ENCODE data around the gene ABCC4. TPM values are rescaled to one million over a fixed set of nuclear protein-coding genes. Genes with fewer than 3 reads are reported as not detected.
A peak's percentile ranks its signal among the peaks of the same experiment; 100 is the strongest.
"Not testable (repeated sequence)": the region's sequence is repeated elsewhere in the genome, so short reads cannot be mapped to it uniquely, and the experiment has no call there.

Gene ABCC4
- total RNA-seq, 1 experiment from 2014 or later = 12.5 TPM

DNA sequence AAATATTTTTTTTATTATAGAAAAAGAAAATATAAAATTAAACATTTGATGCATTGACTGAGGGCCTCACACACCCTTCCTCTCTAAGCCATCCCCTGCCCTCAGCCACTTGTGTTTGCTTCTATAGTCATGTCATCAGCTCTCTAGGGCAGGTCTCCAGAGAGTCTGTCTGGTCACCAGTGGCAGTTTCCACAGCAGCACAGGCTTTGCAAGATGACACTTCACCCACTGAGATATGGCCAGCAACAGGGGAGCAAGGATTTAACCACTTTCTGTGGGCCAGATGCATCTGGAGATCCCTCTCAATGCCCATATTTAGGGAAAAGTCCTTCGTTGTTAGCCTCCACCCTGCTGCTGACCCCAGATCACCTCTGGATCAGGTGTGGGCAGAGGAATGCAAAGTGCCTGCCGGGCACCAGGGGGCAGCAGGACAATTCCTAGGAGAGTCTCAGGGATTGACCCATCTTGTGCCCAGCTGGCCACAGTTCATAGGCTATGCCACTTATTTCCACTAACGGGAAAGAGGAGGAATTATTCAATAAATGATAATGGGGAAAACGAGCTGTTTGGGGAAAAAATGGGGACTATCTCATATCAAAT is 4.8 kb downstream of the ABCC4 start:
- H3K9me3 Mint-ChIP-seq (ENCODE audit: low read depth, unreplicated experiment) = no peaks in the 10 kb centered on the region
- H3K4me1 Mint-ChIP-seq (ENCODE audit: low read depth, unreplicated experiment) = no peaks in the 10 kb centered on the region
- H3K36me3 Mint-ChIP-seq (ENCODE audit: insufficient read depth, unreplicated experiment) = peaks cover 7% of the 10 kb centered on the region
- CTCF ChIA-PET = interaction anchor here (0.6 to 2.3 kb wide), 3 partner anchors 41 to 84 kb away, joined by 3 to 13 read pairs (median 4); no protein-coding TSS in a partner anchor
- intact Hi-C loops (cut with micrococcal nuclease; ENCODE audit: unreplicated experiment) = no loop called here
- no peak overlapping the region for H3K4me3 Mint-ChIP-seq (ENCODE audit: low read depth, unreplicated experiment)
- no TSS peak for BruUV-seq (replicated peaks)
- H3K27ac Mint-ChIP-seq (ENCODE audit: unreplicated experiment) = no peak overlapping the region
- H3K27me3 Mint-ChIP-seq (ENCODE audit: unreplicated experiment) = no peaks in the 10 kb centered on the region
- peak; percentile 32 for TF ChIP-seq CTCF (IDR thresholded peaks at IDR 0.05; ENCODE audit: unreplicated experiment)
- DNase-seq = peak; percentile 34

DNA sequence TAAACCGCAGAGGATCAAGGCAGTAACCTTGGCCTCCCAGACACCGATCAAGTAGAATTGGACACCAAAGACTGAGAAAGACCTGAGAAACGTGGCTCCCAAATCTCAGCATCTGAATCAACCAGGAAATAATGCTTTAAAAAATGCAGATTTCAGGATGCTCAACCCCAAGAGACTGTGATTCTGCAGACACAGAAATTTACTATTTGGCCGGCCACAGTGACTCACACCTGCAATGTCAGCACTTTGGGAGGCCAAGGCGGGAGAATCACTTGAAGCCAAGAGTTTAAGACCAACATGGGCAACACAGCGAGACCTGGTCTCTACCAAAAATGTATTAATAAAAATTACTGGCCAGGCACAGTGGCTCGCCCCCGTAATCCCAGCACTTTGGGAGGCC is 6.2 kb downstream of the ABCC4 start:
- H3K36me3 Mint-ChIP-seq (ENCODE audit: insufficient read depth, unreplicated experiment) = no peaks in the 10 kb centered on the region
- no peak for DNase-seq
- CTCF ChIA-PET = no interaction called here
- no peak for TF ChIP-seq CTCF (IDR thresholded peaks at IDR 0.05; ENCODE audit: unreplicated experiment)
- H3K27me3 Mint-ChIP-seq (ENCODE audit: unreplicated experiment) = no peaks in the 10 kb centered on the region
- no TSS peak for BruUV-seq (replicated peaks)
- no peak overlapping the region for H3K4me3 Mint-ChIP-seq (ENCODE audit: low read depth, unreplicated experiment)
- no peaks in the 10 kb centered on the region for H3K9me3 Mint-ChIP-seq (ENCODE audit: low read depth, unreplicated experiment)
- intact Hi-C loops (cut with micrococcal nuclease; ENCODE audit: unreplicated experiment) = no loop called here
- no peak overlapping the region for H3K27ac Mint-ChIP-seq (ENCODE audit: unreplicated experiment)
- H3K4me1 Mint-ChIP-seq (ENCODE audit: low read depth, unreplicated experiment) = no peaks in the 10 kb centered on the region

- H3K27me3 Mint-ChIP-seq (ENCODE audit: unreplicated experiment) = no peaks in the 10 kb centered on the region
- H3K9me3 Mint-ChIP-seq (ENCODE audit: low read depth, unreplicated experiment) = no peaks in the 10 kb centered on the region
- no peak overlapping the region for H3K4me3 Mint-ChIP-seq (ENCODE audit: low read depth, unreplicated experiment)
- H3K4me1 Mint-ChIP-seq (ENCODE audit: low read depth, unreplicated experiment) = no peaks in the 10 kb centered on the region
- no TSS peak for BruUV-seq (replicated peaks)
- no peak overlapping the region for H3K27ac Mint-ChIP-seq (ENCODE audit: unreplicated experiment)
- TF ChIP-seq CTCF (IDR thresholded peaks at IDR 0.05; ENCODE audit: unreplicated experiment) = no peak
- intact Hi-C loops (cut with micrococcal nuclease; ENCODE audit: unreplicated experiment) = no loop called here
- CTCF ChIA-PET = no interaction called here
- DNase-seq = no peak
- no peaks in the 10 kb centered on the region for H3K36me3 Mint-ChIP-seq (ENCODE audit: insufficient read depth, unreplicated experiment)
These were observed 8.6 kb downstream of the ABCC4 start for GRCh38 chr13:95292622-95293021.

- H3K4me1 Mint-ChIP-seq (ENCODE audit: low read depth, unreplicated experiment); H3K9me3 Mint-ChIP-seq (ENCODE audit: low read depth, unreplicated experiment); DNase-seq; H3K4me3 Mint-ChIP-seq (ENCODE audit: low read depth, unreplicated experiment); intact Hi-C loops (cut with micrococcal nuclease; ENCODE audit: unreplicated experiment); H3K36me3 Mint-ChIP-seq (ENCODE audit: insufficient read depth, unreplicated experiment); H3K27ac Mint-ChIP-seq (ENCODE audit: unreplicated experiment); BruUV-seq (replicated peaks); H3K27me3 Mint-ChIP-seq (ENCODE audit: unreplicated experiment): not testable (repeated sequence)
- CTCF ChIA-PET = interaction anchor here (0.7 kb wide), 1 partner anchor 59 kb away, joined by 3 read pairs; no protein-coding TSS in a partner anchor
These were observed 11.3 kb downstream of the ABCC4 start for GRCh38 chr13:95289901-95290300.

DNA sequence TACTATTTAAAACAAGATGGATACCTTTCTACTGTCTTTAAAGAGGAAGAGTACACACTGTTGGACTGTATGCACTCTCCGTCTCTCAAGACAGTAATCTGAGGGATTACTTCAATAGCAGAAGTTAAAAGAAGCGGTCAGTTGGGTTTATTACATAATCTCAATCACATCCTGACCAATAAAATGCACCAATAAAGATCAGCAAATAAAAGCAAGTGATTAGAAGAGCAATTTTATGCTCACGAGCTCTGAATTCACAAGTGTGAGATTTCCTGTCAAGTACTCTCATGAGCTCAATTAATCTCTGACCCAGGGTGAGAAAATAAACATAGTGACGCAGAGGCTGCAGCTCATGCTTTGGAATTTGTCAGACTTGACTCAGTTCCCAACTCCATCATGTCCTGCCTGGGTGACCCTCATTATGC is 12.2 kb downstream of the ABCC4 start:
- CTCF ChIA-PET = interaction anchor here (0.5 kb wide), 1 partner anchor 10 kb away, joined by 4 read pairs; no protein-coding TSS in a partner anchor
- no TSS peak for BruUV-seq (replicated peaks)
- no peaks in the 10 kb centered on the region for H3K9me3 Mint-ChIP-seq (ENCODE audit: low read depth, unreplicated experiment)

More for the DNA sequence above, 12.2 kb downstream of the ABCC4 start:
- no peak for DNase-seq
- H3K27me3 Mint-ChIP-seq (ENCODE audit: unreplicated experiment) = no peaks in the 10 kb centered on the region
- no peaks in the 10 kb centered on the region for H3K36me3 Mint-ChIP-seq (ENCODE audit: insufficient read depth, unreplicated experiment)
- TF ChIP-seq CTCF (IDR thresholded peaks at IDR 0.05; ENCODE audit: unreplicated experiment) = no peak
- intact Hi-C loops (cut with micrococcal nuclease; ENCODE audit: unreplicated experiment) = no loop called here
- H3K27ac Mint-ChIP-seq (ENCODE audit: unreplicated experiment) = no peak overlapping the region
- no peak overlapping the region for H3K4me3 Mint-ChIP-seq (ENCODE audit: low read depth, unreplicated experiment)
- no peaks in the 10 kb centered on the region for H3K4me1 Mint-ChIP-seq (ENCODE audit: low read depth, unreplicated experiment)
